HK-2 (cell line): ENCODE results near the gene BIRC7.

Experiments
- DNase-seq: peaks from one replicate; pipeline ENCODE4 v3.0.0-alpha.2; 2018; ENCODE audit not compliant: unreplicated experiment

Gene BIRC7

DNA sequence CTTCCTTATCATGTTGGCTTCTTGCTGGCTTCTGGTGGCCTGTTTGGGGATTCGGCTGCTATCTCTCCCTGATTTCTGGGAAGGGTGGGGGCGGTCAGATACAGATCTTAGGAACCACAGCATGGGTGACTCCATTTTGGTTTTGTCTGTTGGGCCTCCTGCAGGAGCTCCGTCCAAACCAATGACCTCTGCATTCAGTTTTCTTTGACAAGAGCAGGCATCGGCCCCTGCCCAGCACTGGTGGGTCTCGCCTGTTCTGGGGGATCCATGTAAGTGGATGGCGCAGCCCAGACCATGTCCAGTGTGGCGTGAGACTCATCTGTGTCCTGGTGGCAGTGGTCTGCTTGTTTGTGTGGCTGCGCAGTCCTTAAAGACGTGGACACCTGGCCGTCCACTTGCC, 28.3 kb downstream of the BIRC7 start:
- DNase-seq: no peak

DNA sequence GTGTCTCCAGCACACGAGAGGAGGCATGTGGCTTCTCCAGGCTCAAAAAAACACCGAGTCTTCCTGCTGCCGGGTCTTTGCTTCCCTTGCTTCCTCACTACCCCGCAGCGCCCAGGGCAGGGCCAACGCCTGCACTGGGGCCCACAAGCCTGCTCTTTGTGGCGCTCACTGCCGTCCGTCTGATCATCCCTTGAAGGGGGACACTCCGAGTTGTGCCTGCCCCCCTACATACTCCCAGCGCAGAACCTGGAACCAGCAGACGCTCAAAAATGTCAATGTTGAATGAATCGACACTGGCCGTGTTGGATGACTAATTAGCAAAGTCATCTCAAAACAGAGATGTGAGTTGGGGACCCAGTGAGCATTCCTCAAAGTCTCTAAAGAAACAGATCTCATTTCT, 28.8 kb downstream of the BIRC7 start:
- no peak for DNase-seq

DNA sequence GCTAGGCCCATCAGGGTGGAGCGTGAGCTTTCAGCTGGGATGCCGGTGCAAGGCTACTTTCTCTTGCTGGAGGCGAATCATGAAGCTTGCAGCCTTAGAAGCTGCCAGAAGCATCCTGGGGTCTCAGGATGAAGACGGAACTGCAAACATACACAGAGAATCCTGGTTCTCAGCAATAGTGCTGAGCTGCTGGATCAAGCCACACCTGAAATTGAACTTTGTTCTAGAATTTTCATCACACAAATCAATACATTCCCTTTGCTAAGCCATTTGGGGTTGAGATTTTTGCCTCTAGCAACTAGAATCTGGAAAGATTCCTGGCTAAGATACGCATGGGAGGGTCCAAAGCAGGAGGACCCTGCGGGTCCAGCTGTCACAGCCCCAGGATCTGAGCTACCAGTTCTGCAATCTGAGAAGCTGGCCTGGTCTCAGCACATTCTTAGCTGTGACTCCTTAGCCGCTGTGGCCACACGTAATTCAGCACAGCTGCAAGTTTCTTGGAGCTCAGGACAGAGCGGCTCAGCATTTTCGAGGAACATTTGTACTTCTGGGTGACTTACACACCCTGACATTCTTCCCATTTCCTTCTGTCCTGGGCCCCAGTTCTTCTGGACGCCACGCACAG, 30.3 kb downstream of the BIRC7 start:
- no peak for DNase-seq

DNA sequence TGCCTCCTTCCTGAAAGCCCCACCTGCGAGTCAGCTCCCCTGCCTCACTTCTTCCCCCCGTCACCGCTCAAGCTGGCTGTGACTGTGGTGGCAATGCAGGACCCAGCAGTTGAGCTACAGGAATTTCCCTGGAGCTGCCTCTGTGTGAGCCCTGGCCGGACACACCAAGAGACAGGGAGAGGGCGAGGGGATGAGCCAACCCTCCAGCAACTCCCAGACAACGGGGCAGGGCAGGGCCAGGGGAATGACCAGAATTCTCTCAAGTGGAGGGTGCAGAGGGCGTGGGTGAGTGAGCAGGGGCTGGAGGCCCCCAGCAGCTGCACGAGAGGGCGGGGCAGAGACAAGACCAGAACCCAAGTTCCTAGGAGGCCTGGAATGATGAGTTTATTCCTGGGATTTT, 32.0 kb downstream of the BIRC7 start:
- DNase-seq: no peak

DNA sequence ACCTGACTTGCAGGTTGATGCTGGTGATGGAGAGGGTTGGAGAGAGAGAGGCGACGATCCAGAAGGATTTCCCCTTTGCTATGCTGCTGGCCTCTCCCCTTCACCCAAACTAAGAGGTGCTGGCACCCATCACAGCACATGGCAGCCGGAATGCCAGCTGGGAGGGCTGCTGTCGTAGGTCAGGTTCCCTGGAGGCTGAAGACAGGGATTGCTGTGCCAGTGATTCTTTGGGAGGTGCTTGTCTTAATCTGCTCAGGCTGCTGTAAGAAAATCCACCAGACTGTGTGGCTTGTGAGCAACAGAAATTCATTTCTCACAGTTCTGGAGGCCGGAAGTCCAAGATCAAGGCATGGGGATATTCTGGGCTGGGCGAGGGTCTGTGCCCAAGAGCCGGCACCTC, 32.6 kb downstream of the BIRC7 start:
- no peak for DNase-seq

DNA sequence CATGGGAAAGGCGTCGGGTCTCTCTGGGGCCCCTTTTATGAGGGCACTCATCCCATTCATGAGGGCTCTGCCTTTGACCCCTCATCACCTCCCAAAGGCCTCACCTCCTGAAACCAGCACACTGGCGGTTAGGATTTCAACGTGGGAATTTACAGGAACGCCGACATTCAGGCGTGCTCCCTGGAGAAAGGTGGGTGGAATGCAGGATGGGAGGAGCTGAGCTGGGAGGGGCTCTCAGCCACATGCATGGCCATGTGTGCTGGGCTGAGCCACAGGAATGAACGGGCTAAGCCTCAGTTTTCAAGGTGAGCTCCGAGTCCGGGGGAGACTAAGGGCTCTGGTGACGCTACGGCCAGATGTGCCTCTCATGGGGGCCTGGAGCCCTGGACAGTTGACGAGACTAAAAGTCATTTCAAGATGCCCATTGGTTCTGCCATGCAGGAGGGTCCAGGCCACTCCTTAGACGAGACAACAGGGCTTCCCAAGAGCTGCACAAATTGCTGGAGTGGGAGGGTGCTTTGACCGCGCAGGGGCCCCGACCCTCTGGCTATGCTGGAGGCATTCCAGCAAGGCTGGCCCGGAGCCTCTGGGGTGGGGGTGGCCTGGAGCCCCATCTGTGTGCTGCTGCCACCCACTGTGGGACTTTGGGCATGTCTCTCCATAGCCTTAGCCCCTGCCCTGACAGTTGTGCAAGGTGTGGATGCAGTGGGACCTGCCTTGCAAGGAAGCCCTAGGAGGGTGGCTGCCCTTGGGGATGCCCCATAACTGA, 33.1 kb downstream of the BIRC7 start:
- DNase-seq: no peak

DNA sequence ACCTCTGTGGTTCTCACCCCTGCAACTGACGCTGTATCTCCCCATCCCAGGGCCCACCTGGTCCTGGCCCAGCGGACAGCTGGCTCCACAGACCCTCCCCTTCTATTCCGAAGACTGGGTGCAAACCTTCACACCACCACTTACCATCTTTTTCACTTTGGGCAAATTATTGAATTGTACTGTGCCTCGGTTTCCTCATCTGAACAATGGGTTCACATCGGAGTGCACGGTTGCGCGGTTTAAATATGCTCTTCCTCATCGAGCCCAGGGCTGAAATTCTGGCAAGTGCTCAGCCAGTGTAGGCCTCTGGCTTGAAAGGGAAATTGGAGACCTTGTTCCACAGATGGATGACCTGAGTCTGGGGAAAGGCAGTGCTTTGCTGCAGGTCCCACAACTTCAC, 34.0 kb downstream of the BIRC7 start:
- no peak for DNase-seq

DNA sequence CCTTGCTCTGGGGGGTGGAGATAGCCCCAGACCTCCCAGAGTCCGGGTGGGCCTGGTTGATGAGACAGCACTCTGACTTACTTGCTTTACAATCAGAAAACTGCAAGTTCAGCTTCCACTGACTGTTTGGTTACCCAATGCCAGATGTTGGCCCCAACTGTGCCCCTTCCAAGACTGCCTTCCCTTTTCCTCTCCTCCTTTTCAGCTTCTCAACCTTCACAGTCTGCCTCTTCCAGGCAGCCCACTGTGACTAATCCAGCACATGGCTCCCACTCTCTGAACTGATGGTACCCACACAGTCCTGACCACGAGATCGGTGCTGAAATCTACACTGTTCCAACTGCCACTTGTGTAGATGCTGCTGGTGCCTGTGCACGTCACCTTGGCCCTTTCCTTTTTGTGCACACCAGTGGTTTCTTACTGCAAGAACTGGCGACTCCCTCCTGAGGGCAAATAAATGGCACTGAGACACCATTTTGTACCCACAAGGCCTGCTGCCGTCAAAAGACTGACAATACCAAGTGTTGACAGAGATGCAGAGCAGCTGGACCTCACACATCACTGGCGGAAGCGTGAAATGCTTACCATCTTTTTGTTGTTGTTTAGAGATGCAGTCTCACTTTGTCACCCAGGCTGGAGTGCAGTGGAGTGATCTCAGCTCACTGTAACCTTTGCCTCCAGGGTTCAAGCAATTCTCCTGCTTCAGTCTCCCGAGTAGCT, 35.1 kb downstream of the BIRC7 start:
- no peak for DNase-seq

DNA sequence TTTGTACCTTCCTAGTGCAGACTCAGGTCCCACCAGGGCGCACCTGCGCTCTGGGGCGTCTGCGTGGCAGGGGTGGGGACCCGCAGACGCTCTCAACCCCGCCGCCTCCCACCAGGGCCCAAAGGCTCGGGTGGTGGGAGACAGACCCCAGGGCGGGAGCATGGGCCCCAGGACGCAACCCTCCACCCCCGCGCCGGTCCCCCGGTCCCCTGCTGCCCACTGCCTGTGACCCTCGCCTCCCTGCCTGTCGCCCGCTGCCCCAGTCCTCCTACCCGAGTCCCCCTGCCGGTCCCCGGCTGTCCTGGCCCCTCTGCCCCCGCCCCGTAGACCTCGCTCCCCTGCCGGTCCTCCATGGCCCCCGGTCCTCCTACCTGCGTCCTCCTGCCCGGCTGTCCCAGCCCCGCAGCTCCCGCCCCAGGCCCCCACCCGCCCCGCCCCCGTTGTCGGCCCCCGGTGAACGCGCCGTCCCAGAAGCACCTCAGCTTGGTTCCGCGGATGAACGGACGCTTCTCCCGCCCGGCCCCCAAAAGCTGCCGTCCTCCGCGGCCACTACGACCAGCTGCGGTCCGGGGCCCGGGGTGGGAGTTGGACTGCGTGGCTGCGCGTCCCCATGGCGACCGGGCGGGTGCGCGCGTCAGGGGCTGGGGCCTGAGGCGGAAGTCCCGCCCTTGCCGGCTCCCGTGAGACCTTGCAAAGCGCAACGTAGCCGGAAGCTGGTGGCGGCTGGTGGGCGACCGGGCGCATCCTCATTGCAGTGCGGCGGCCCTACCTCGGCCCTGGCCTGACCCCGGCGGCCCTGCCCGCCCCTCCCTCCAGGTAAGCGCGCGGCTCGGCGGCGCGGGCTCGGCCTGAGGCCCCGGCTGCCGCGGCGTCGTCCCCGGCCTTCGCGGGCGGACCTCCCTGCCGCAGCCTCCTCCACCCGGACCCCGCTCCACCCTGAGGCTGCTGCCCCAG, 36.7 kb downstream of the BIRC7 start, which contains the start of gene ARFGAP1:
Gene ARFGAP1 (plus strand): TSS at position 709 of the 954 bp plus-strand sequence. CDS start 2,768 bp downstream, outside the sequence.
- DNase-seq: peak; percentile 93

DNA sequence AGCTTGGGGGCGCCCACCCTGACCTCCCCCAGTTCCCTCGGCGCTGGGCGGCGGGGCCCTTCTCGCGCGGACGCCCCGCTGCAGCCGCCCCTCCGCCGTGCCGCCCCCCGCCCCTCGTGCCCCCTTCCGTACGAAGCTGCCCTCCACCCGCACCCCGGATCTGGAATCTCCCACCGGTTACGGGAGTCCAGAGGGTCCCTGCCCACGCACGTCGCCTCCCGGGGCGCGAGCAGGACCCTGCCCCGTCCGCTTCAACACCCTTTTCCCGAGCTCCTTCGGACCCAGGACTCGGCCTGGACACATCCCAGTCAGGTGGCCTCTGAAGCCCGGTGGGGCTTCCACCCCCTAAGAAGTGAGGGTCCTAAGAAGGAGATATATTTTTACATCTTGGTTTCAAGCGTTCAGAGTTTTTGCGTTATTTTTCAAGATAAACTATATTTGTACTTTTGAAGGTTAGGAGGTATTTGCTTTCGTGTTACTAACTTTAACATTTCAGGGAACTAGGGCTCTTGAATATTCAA, 37.4 kb downstream of the BIRC7 start:
- DNase-seq: no peak

DNA sequence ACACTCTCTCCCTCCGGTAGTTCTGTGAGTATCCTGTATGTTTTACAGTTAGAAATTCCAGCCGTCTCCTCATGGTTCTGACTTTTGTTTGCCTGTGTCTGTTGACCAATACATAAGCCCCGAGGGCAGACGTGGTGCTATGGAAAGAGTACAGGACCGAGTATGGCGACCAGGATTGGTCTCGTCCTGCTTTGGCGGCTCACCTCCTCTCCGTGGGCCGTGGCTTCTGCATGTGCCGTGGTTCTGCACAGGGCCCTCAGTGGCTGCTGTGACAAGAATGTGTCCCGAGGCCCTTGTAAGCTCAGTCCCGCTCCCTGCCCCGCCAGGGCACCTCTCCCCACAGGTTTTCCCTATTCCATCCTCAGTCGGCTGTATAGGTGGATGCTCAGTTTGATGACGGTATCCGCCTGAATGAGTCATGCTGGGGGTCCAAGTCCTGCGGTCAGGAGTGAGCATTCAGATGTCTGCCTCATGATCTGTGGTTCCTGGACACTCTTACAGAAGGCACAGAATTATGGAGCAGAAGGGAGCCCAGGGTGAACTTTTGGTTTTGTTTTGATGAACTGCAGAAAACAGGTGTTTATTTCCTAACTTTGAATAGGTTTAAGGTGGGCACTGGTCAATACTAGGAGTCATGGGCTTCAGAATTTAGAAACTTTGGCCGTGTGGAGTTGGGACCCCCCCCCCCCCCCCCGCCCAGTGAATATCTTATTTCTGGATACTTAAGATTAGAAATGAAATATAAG, 38.1 kb downstream of the BIRC7 start:
- peak; percentile 83 for DNase-seq

DNA sequence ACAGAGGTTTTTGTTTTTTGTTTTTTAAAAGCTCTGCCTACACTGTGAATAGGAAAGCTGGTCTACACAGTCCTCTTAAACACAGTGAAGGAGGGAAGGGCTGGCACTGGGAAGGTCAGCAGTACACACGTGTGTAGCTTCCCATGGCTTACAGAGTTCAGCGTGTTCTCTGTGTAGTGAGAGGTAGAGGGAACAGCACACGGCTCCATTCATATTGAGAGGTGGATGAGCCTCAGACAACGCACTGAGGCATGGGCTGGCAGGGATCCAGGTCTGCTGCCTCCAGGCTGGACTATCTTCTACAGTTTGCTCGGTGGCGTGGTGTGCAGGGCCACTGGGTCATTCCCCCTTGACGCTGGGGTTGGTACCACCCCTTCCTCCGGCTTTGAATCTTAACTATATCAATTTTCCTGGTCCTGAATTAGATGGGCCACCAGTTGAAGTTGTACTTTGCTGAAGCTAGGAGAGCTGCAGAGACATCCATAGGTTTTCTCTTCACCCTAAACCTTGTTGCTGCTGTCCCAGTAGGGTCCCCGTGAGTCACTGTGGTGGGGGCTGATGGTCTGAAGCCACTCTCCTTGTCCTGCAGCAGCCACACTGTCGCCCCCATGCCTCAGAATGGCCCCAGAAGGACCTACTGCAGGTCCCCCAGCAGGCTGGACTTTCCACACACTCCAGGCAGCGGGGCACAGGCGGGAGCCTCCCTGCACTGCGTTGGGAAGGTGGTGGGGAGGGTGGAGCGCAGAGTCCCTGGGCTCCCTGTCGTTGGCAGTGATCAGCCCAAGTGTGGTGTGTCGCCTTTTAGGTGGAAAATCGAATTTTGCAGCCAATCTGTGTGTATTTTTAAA, 38.9 kb downstream of the BIRC7 start:
- no peak for DNase-seq

DNA sequence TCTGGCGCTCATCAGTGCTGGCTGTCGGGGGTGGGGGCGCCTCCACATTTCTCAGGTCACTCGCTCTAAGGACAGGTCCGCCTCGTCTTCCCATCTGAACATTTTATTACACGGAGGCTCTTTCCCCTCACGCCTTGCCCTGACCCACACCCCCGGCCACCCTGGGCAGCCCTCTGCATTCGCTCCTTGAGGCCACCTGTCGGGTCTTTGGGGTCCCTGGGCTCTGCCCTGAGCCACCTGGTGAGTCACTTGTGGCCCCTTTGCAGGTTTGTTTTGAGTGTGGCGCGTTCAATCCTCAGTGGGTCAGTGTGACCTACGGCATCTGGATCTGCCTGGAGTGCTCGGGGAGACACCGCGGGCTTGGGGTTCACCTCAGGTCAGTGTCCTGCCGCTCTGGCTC, 40.1 kb downstream of the BIRC7 start:
- DNase-seq: no peak

DNA sequence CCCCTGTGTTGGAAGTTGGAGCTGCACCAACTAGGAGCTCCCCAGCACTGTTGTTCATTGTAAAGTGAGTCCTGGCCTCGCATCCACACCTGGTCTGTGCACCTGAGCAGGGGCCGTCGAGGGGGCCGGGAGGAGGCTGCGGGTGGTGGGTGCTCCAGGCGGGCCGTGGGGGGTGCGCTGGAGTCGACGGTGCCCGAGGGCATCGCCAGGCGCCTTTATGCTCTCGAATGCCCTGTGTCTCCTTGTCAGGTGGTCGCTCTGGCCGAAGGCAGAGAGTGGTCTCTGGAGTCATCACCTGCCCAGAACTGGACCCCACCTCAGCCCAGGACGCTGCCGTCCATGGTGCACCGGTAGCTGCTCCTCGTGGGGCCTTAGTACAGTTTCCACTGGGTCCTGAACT, 41.3 kb downstream of the BIRC7 start:
- DNase-seq: no peak

DNA sequence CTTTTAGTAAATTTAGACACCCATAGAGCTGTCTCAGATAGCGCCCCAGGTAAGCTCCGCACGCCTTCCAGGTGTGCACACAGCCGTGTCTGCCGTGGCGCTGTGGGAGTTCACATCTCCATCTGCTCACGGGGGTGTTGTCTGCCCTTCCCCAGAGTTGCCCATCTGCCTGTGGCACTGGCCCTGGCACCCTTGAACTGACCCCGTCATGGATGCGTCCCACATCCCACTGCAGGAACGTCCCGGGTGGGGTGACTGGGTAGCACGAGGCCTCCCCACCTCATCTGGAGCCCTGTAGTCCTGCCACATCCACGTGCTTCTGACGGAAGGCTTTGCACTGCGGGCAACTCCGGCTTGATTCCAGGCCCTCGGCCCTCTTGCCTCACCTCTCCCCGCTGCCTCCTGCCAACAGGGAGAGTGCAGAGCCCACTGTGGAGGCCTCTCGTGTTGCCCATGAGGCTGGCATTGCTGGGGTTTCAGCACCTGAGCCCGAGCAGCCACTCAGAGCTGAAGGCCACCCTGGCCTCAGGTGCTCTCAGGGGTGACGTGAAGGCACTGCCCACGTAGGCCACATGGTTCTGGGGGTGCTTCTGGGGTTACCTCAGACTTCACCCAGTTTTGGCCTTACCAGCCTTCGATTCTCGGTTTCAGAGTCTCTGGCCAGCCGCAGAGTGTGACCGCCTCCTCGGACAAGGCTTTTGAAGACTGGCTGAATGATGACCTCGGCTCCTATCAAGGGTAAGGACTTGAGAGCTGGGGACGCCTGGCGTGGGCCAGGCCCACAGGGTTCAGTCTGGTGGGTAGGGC, 42.0 kb downstream of the BIRC7 start:
- no peak for DNase-seq

DNA sequence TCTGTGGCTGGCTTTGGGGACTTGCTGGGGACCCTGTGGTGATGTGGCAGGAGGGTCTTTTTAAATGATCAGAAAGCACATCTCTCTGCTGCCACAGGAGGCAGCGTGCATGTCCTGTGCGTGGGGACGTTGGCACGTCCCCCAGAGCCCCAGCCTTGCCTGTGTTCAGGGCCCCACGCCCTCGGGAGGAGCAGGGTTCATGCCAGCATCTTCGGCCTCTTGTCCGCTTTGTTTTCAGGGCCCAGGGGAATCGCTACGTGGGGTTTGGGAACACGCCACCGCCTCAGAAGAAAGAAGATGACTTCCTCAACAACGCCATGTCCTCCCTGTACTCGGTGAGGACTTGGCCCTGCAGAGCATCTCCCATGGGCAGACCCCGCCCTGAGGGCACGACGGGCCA, 43.0 kb downstream of the BIRC7 start:
- no peak for DNase-seq

DNA sequence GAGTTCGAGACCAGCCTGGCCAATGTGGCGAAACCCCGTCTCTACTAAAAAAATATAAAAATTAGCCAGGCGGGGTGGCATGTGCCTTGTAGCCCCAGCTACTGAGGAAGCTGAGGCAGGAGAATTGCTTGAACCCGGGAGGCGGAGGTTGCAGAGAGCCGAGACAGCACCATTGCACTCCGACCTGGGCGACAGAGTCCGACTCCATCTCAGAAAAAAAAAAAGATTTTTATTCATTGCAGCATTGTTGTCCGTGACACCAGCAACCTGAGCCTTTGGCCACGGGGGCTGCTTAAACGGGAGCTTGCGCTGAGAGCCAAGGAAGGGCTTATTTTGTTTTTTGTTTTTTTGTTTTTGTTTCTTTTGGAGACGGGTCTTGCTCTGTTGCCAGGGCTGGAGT, 44.2 kb downstream of the BIRC7 start:
- DNase-seq: no peak

DNA sequence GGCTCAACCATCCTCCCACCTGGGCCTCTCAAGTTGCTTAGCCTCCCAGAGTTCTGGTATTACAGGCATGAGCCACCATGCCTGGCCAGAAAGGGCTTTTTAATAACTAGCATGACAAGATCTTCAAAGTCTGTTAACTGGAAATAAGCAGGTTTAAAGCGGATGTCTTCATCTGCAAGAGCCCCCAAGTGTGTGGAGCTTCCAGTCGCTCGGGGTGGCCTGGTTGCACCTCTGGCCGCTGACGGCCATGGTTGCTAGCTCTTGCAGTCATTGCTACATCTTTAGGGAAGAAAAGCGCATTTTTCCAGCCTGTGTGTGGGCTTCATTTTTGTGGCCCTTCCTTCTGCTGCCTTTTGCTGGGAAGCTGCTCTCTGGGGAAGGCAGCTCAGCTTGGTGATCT, 44.7 kb downstream of the BIRC7 start:
- no peak for DNase-seq

DNA sequence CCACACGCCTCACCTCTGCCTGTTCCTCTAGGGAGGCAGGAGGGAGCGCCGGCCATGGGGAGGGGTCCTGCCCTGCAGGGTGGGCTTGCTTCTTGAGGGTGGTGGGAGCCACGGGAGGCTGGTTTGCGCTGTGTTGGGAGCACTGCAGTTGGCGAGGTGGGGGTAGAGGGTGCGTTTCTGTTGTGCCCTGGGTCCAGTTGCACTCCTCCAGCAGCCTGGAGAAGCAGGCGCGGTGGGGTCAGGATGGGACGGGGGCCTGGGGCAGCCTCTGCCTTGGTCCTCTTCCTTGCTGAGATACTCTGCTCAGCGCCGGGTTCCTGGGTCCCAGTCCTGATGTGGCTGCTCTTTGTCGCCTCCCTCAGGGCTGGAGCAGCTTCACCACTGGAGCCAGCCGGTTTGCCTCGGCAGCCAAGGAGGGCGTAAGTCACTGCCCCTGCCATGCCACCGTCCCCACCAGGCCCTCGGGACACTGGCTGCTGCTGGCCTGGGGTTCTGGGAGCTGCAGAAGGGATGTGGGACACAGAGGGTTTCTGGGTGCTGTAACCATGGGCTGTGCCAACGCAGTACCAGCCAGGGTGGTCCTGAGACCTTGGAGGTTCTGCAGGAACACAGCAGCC, 45.3 kb downstream of the BIRC7 start:
- DNase-seq: no peak
